Endodermal cell (in vitro differentiated cells): ENCODE measurements around the gene PDCD1. TPM values are rescaled to one million over a fixed set of nuclear protein-coding genes. Genes with fewer than 3 reads are reported as not detected.

Source experiments
- DNase-seq: peaks from one replicate; pipeline ENCODE4 v3.0.0-alpha.2; 2017
- H3K27ac ChIP-seq: 2 replicates; pipeline ENCODE4 v1.5.1; 2013; ENCODE audit warnings: mild to moderate bottlenecking, low read depth, low read length, moderate library complexity
- H3K27me3 ChIP-seq: 2 replicates; pipeline ENCODE4 v1.6.1; 2013; ENCODE audit warnings: mild to moderate bottlenecking, low read length, moderate library complexity; ENCODE audit not compliant: insufficient read depth, control insufficient read depth, poor library complexity, severe bottlenecking
- H3K36me3 ChIP-seq: 2 replicates; pipeline ENCODE4 v1.7.0; 2013; ENCODE audit warnings: mild to moderate bottlenecking, low read length, moderate library complexity; ENCODE audit not compliant: control insufficient read depth, insufficient read depth
- H3K4me1 ChIP-seq: one replicate; pipeline ENCODE4 v1.7.0; 2013; ENCODE audit warnings: low read length; ENCODE audit not compliant: control insufficient read depth, insufficient read depth
- H3K4me3 ChIP-seq: 2 replicates; pipeline ENCODE4 v1.5.1; 2013; ENCODE audit warnings: mild to moderate bottlenecking, low read length, moderate library complexity
- H3K9ac ChIP-seq: 2 replicates; pipeline ENCODE4 v1.6.1; 2013; ENCODE audit warnings: mild to moderate bottlenecking, low read length, moderate library complexity; ENCODE audit not compliant: poor library complexity, severe bottlenecking; ENCODE audit errors: extremely low read depth
- H3K9me3 ChIP-seq: 2 replicates; pipeline ENCODE4 v1.6.1; 2013; ENCODE audit warnings: mild to moderate bottlenecking, low read length, moderate library complexity; ENCODE audit not compliant: control insufficient read depth
- H3K27ac Mint-ChIP-seq: 2 replicates; pipeline ENCODE4 v1.8.0; 2020; ENCODE audit warnings: mixed read lengths
- H3K27me3 Mint-ChIP-seq: 2 replicates; pipeline ENCODE4 v1.8.0; 2021; ENCODE audit warnings: mild to moderate bottlenecking, mixed read lengths; ENCODE audit not compliant: insufficient read depth
- H3K36me3 Mint-ChIP-seq: 2 replicates; pipeline ENCODE4 v1.8.0; 2020; ENCODE audit warnings: low read depth, mixed read lengths
- H3K4me1 Mint-ChIP-seq: 2 replicates; pipeline ENCODE4 v1.8.0; 2020; ENCODE audit warnings: mixed read lengths
- H3K4me3 Mint-ChIP-seq: 2 replicates; pipeline ENCODE4 v1.8.0; 2020; ENCODE audit warnings: mild to moderate bottlenecking, moderate library complexity, mixed read lengths
- H3K9me3 Mint-ChIP-seq: 2 replicates; pipeline ENCODE4 v1.8.0; 2020; ENCODE audit warnings: mild to moderate bottlenecking, mixed read lengths
- WGBS, 2 experiments: methylation state at CpG; one replicate each; pipeline versions ENCODE4 v1.1.5 to v1.1.7; 2013; ENCODE audit warnings: missing lambda C conversion rate in 2 of 2, mixed read lengths in 1 of 2; ENCODE audit not compliant: insufficient coverage in 1 of 2, insufficient read length in 1 of 2; 5-methylcytosine and 5-hydroxymethylcytosine counted together
- total RNA-seq, 2 donors: library from RNA; stranded (reverse); fragmentation: NEBNext Ultra II Directional in 1 of 2; extraction: Animal tissue kit (Norgen Biotek cat#: 25700) in 1 of 2; gene quantifications; 2 replicates in 1 of 2; 3 replicates in 1 of 2; pipeline ENCODE4 v1.2.1, GENCODE V29; 2021
- TF ChIP-seq, protein P1 (sequence below): fragments of 200-600 bp; sonication (generic); conservative IDR thresholded peaks from 2 replicates; pipeline ENCODE4 v1.5.0; 2021; ENCODE audit warnings: antibody characterized with exemption, mild to moderate bottlenecking

PDCD1 gene
- total RNA-seq, 2 donors from 2014 or later = 0.20 TPM; not detected in 1

DNA sequence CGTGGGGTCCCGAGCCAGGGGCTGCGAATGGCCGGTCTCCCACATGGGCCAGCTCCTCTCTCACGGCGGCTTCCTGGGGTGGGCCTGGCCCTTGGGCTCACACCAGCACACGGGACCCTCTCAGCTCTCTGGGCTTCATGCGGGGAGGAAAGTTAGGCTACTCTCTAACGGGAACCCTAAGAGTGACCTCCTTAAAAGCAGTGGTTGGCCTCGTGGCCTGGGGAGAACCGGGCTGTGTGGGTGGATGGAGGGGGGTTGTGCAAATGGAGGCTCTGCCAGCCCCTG is 36.7 kb upstream of the PDCD1 start:
- Histone ChIP-seq H3K4me3 (no peak overlapping the region), H3K9ac (no peak overlapping the region), H3K4me1 (no peaks in the 10 kb centered on the region), H3K36me3 (no peaks in the 10 kb centered on the region), H3K27ac (no peak overlapping the region), H3K9me3 (no peaks in the 10 kb centered on the region), H3K27me3 (no peaks in the 10 kb centered on the region)
- TF ChIP-seq, protein P1, sequence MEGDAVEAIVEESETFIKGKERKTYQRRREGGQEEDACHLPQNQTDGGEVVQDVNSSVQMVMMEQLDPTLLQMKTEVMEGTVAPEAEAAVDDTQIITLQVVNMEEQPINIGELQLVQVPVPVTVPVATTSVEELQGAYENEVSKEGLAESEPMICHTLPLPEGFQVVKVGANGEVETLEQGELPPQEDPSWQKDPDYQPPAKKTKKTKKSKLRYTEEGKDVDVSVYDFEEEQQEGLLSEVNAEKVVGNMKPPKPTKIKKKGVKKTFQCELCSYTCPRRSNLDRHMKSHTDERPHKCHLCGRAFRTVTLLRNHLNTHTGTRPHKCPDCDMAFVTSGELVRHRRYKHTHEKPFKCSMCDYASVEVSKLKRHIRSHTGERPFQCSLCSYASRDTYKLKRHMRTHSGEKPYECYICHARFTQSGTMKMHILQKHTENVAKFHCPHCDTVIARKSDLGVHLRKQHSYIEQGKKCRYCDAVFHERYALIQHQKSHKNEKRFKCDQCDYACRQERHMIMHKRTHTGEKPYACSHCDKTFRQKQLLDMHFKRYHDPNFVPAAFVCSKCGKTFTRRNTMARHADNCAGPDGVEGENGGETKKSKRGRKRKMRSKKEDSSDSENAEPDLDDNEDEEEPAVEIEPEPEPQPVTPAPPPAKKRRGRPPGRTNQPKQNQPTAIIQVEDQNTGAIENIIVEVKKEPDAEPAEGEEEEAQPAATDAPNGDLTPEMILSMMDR = no peak
- 88% methylated on average over 11 of the region's 11 CpGs for WGBS, 2 experiments
- DNase-seq = no peak
- no peak overlapping the region for H3K4me3 Mint-ChIP-seq
- peaks cover 2% of the 10 kb centered on the region for H3K9me3 Mint-ChIP-seq
- peak overlapping the region; percentile 58 for H3K27ac Mint-ChIP-seq
- no peaks in the 10 kb centered on the region for H3K36me3 Mint-ChIP-seq
- H3K27me3 Mint-ChIP-seq = no peaks in the 10 kb centered on the region
- peaks cover 18% of the 10 kb centered on the region for H3K4me1 Mint-ChIP-seq

DNA sequence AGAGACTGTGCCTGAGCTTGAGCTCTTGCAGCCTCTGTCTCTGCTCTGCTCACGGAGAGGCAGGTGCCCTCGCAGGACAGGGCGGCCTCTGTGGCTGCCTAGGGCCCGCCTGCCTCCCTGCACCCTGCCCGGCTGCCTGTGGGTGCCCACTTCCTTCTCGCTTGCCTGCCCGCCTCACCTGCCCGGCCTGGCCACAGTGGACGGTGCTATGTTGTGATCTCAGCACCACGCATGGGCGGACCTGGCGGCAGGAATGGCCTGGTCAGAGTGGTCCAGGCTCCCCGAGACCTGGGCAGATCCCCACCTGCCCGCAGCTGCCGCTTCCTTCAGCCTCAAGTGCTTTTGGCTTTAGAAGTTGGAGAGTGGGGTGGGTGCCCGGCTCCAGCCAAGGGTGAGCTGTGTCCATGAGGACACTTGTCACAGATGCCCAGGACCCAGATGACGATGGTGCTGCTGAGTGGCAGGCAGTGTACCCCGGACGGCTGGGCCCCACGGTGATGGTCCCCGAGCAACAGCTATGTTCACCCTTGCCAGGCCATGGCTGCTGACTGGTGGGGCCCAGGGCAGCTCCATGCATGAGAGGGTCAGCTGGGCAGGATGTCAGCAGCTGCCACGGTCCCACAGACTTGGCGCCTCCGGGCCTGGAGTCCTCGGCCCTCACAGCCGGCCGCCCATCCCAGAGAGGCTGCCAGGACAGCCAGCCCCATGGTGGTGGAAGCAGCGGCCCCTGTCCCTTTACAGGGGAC is 36.2 kb upstream of the PDCD1 start:
- 89 to 91% methylated on average over 21 to 28 of the region's 28 CpGs for WGBS, 2 experiments

DNA sequence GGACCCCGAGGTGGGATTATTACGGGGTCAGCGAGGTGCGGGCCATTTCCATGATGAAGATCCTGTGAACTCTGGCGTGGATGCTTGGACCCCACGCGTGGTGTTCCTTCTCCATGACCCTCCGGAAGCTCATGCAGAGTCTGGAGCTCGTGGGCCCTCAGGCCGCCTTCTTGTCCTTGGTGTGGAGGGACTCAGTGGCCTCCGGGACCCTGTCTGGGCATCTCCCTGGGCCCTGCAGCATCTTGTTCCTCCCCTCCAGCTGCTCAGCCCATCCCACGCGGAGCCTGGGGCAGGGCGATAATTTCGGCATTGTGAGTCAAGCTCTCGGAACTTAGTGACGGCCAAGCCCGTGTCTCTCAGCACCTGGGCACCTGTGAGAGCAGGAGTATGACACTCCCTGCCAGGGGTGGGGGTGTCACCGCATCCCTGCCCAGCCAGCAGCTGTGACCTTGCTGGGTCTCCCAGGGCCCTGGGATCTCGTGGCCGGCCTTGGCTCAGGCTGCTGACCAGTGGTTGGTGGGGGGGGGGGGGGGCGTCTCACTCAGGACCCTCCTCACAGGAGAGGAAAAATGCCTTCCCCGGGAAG is 35.5 kb upstream of the PDCD1 start:
- Mint-ChIP-seq H3K4me1 (peaks cover 9% of the 10 kb centered on the region), H3K9me3 (peaks cover 7% of the 10 kb centered on the region), H3K27me3 (no peaks in the 10 kb centered on the region), H3K4me3 (no peak overlapping the region), H3K27ac (no peak overlapping the region), H3K36me3 (no peaks in the 10 kb centered on the region)
- Histone ChIP-seq H3K9ac (no peak overlapping the region), H3K27me3 (no peaks in the 10 kb centered on the region), H3K9me3 (no peaks in the 10 kb centered on the region), H3K4me1 (no peaks in the 10 kb centered on the region), H3K36me3 (no peaks in the 10 kb centered on the region), H3K27ac (no peak overlapping the region), H3K4me3 (no peak overlapping the region)
- WGBS, 2 experiments = 88 to 93% methylated on average over 15 to 23 of the region's 23 CpGs
- peak; percentile 51 for DNase-seq
- TF ChIP-seq, protein P1 = no peak

More for the DNA sequence above, 36.2 kb upstream of the PDCD1 start:
- H3K4me1 Mint-ChIP-seq = peaks cover 16% of the 10 kb centered on the region
- TF ChIP-seq, protein P1 = no peak
- no peak overlapping the region for H3K27ac Mint-ChIP-seq
- H3K9me3 Mint-ChIP-seq = peaks cover 2% of the 10 kb centered on the region
- no peak overlapping the region for H3K27ac ChIP-seq
- no peak overlapping the region for H3K9ac ChIP-seq
- H3K27me3 ChIP-seq = no peaks in the 10 kb centered on the region
- no peaks in the 10 kb centered on the region for H3K4me1 ChIP-seq
- DNase-seq = peak; percentile 50
- H3K27me3 Mint-ChIP-seq = no peaks in the 10 kb centered on the region
- no peak overlapping the region for H3K4me3 ChIP-seq
- H3K4me3 Mint-ChIP-seq = no peak overlapping the region
- H3K9me3 ChIP-seq = no peaks in the 10 kb centered on the region
- no peaks in the 10 kb centered on the region for H3K36me3 ChIP-seq
- no peaks in the 10 kb centered on the region for H3K36me3 Mint-ChIP-seq
